Measurements from ENCODE around the gene TMEM132D.

The TMEM132D gene

GRCh38 chr12:129681830-129682229 is 222.0 kb downstream of the TMEM132D start:
- Histone ChIP-seq H3K4me3 (replicated peaks; ENCODE audit: low read depth, low read length) (no peak overlapping the region), H3K36me3 (ENCODE audit: control insufficient read depth, insufficient read depth, low read length) (no peaks in the 10 kb centered on the region), H3K27me3 (replicated peaks; ENCODE audit: control insufficient read depth, insufficient read depth, low read length) (no peaks in the 10 kb centered on the region)
- no peak for DNase-seq (ENCODE audit: extremely low read depth, insufficient read length)
- no peak for TF ChIP-seq CTCF (IDR thresholded peaks at IDR 0.05; ENCODE audit: insufficient read depth, low read length, poor library complexity, severe bottlenecking)

- DNase-seq (ENCODE audit: extremely low read depth, insufficient read length): no peak
- H3K4me3 ChIP-seq (replicated peaks; ENCODE audit: low read depth, low read length): no peak overlapping the region
- no peak for TF ChIP-seq CTCF (IDR thresholded peaks at IDR 0.05; ENCODE audit: insufficient read depth, low read length, poor library complexity, severe bottlenecking)
- H3K36me3 ChIP-seq (ENCODE audit: control insufficient read depth, insufficient read depth, low read length): no peaks in the 10 kb centered on the region
- no peaks in the 10 kb centered on the region for H3K27me3 ChIP-seq (replicated peaks; ENCODE audit: control insufficient read depth, insufficient read depth, low read length)
Measured at GRCh38 chr12:129681151-129681550, 222.7 kb downstream of the TMEM132D start.

- TF ChIP-seq CTCF (IDR thresholded peaks at IDR 0.05; ENCODE audit: insufficient read depth, low read length, poor library complexity, severe bottlenecking): no peak
- DNase-seq (ENCODE audit: extremely low read depth, insufficient read length): no peak
- no peaks in the 10 kb centered on the region for H3K36me3 ChIP-seq (ENCODE audit: control insufficient read depth, insufficient read depth, low read length)
Measured at GRCh38 chr12:129676411-129676810, 227.4 kb downstream of the TMEM132D start.

GRCh38 chr12:129675947-129676346 is 227.9 kb downstream of the TMEM132D start:
- no peak for DNase-seq (ENCODE audit: extremely low read depth, insufficient read length)
- TF ChIP-seq CTCF (IDR thresholded peaks at IDR 0.05; ENCODE audit: insufficient read depth, low read length, poor library complexity, severe bottlenecking): no peak
- H3K27me3 ChIP-seq (replicated peaks; ENCODE audit: control insufficient read depth, insufficient read depth, low read length): no peaks in the 10 kb centered on the region; the same call in 1 of the 2 replicates
- H3K4me3 ChIP-seq (replicated peaks; ENCODE audit: low read depth, low read length): no peak overlapping the region
- no peaks in the 10 kb centered on the region for H3K36me3 ChIP-seq (ENCODE audit: control insufficient read depth, insufficient read depth, low read length)

More at GRCh38 chr12:129676411-129676810, 227.4 kb downstream of the TMEM132D start:
- Histone ChIP-seq H3K4me3 (replicated peaks; ENCODE audit: low read depth, low read length) (no peak overlapping the region), H3K27me3 (replicated peaks; ENCODE audit: control insufficient read depth, insufficient read depth, low read length) (no peaks in the 10 kb centered on the region; the same call in 1 of the 2 replicates)

GRCh38 chr12:129675496-129675895 is 228.3 kb downstream of the TMEM132D start:
- DNase-seq (ENCODE audit: extremely low read depth, insufficient read length): no peak
- H3K36me3 ChIP-seq (ENCODE audit: control insufficient read depth, insufficient read depth, low read length): no peaks in the 10 kb centered on the region
- TF ChIP-seq CTCF (IDR thresholded peaks at IDR 0.05; ENCODE audit: insufficient read depth, low read length, poor library complexity, severe bottlenecking): no peak
- H3K27me3 ChIP-seq (replicated peaks; ENCODE audit: control insufficient read depth, insufficient read depth, low read length): no peaks in the 10 kb centered on the region; the same call in 1 of the 2 replicates
- H3K4me3 ChIP-seq (replicated peaks; ENCODE audit: low read depth, low read length): no peak overlapping the region

GRCh38 chr12:129673806-129674205 is 230.0 kb downstream of the TMEM132D start:
- Histone ChIP-seq H3K27me3 (replicated peaks; ENCODE audit: control insufficient read depth, insufficient read depth, low read length) (no peaks in the 10 kb centered on the region; the same call in 1 of the 2 replicates), H3K36me3 (ENCODE audit: control insufficient read depth, insufficient read depth, low read length) (no peaks in the 10 kb centered on the region), H3K4me3 (replicated peaks; ENCODE audit: low read depth, low read length) (no peak overlapping the region)
- TF ChIP-seq CTCF (IDR thresholded peaks at IDR 0.05; ENCODE audit: insufficient read depth, low read length, poor library complexity, severe bottlenecking): no peak
- no peak for DNase-seq (ENCODE audit: extremely low read depth, insufficient read length)

Data from GM06990 (cell line).